ENCODE results near the gene TRPT1. TPM values are rescaled to one million over a fixed set of nuclear protein-coding genes. Genes with fewer than 3 reads are reported as not detected.

Gene TRPT1
- total RNA-seq, 1 donor from 2014 or later, result 53.2 TPM

GRCh38 chr11:64185693-64186491 lies 40.1 kb downstream of the TRPT1 start, which contains the start of gene STIP1:
TSS of gene STIP1 (plus strand) at chr11:64186171. CDS start at chr11:64186262, 91 bp downstream.
- no peaks in the 10 kb centered on the region for H3K27me3 ChIP-seq (ENCODE audit: control insufficient read depth in 3 of 3, insufficient read depth in 3 of 3, low read length in 3 of 3)
- peak within 1 kb of the TSS; percentile 78 to 93 (median 90) for H3K9ac ChIP-seq (ENCODE audit: low read depth in 1 of 3, low read length in 3 of 3)
- peaks cover 0 to 4% (median 0%) of the 10 kb centered on the region in 3 donors for H3K36me3 ChIP-seq (ENCODE audit: control insufficient read depth in 3 of 3, insufficient read depth in 3 of 3, low read length in 3 of 3)
- H3K4me3 ChIP-seq (ENCODE audit: low read length in 3 of 3), result peak within 1 kb of the TSS; percentile 75 to 92 (median 90)
- peak within 1 kb of the TSS; percentile 92 for H3K27ac ChIP-seq (ENCODE audit: low read depth, low read length)
- no peaks in the 10 kb centered on the region for H3K9me3 ChIP-seq (ENCODE audit: control insufficient read depth in 3 of 3, low read length in 3 of 3)
- H3K4me1 ChIP-seq (ENCODE audit: control insufficient read depth in 3 of 3, insufficient read depth in 3 of 3, low read length in 3 of 3), result peaks cover 30 to 45% (median 37%) of the 10 kb centered on the region in 3 donors

DNA sequence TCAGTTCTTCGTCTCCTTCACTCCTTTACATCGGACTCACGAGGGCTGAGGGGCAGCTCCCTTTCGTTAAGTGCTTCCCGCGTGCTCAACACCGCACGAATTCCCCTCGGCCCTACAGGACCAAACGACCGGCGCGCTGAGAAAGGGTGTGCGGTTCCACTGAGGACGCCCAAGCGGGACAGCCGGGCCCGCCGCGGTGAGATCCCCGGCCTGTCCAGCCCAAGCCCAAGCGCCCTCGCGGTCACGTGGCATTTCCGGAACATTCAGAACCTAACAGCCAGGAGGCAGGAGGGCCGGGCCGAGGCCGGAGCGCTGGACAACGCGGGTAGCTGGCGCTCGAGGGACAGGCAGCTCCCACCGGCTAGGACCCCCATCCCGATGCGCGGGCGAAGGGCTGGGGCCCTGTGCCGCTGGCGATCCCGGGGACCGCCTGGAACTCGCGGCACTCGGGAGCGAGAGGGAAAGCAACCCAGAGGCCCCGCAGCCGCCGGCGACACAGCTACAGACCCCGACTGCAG lies 40.8 kb downstream of the TRPT1 start:
- no peaks in the 10 kb centered on the region for H3K9me3 ChIP-seq (ENCODE audit: control insufficient read depth in 3 of 3, low read length in 3 of 3)
- H3K9ac ChIP-seq (ENCODE audit: low read depth in 1 of 3, low read length in 3 of 3), result peak overlapping the region; percentile 78 to 93 (median 90)
- H3K27me3 ChIP-seq (ENCODE audit: control insufficient read depth in 3 of 3, insufficient read depth in 3 of 3, low read length in 3 of 3), result no peaks in the 10 kb centered on the region
- H3K27ac ChIP-seq (ENCODE audit: low read depth, low read length), result peak overlapping the region; percentile 92
- peak overlapping the region; percentile 75 to 92 (median 90) for H3K4me3 ChIP-seq (ENCODE audit: low read length in 3 of 3)
- H3K36me3 ChIP-seq (ENCODE audit: control insufficient read depth in 3 of 3, insufficient read depth in 3 of 3, low read length in 3 of 3), result peaks cover 0 to 4% (median 0%) of the 10 kb centered on the region in 3 donors
- peaks cover 37 to 51% (median 43%) of the 10 kb centered on the region in 3 donors for H3K4me1 ChIP-seq (ENCODE audit: control insufficient read depth in 3 of 3, insufficient read depth in 3 of 3, low read length in 3 of 3)

DNA sequence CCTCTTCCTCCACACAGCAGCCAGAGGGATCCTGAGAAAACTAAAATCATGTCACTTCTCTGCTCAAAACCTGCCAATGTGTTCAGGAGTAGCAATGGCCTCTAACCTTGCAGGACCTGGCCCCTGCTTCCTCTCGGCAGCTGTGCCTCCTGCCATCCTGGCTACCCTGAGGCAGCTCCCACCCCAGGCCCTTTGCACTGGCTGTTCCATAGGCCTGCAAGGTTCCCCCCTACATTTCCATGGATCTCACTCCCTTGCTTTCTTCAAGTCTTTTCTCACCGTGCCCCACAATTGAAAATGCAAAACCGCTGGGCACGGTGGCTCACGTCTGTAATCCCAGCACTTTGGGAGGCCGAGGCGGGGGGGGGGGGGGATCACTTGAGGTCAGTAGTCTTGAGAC lies 42.1 kb downstream of the TRPT1 start:
- peaks cover 41 to 59% (median 48%) of the 10 kb centered on the region in 3 donors for H3K4me1 ChIP-seq (ENCODE audit: control insufficient read depth in 3 of 3, insufficient read depth in 3 of 3, low read length in 3 of 3)
- H3K4me3 ChIP-seq (ENCODE audit: low read length in 3 of 3), result peak overlapping the region in 2 of 3 donors; percentile 22 to 32
- peaks cover 0 to 9% (median 2%) of the 10 kb centered on the region in 3 donors for H3K36me3 ChIP-seq (ENCODE audit: control insufficient read depth in 3 of 3, insufficient read depth in 3 of 3, low read length in 3 of 3)
- no peaks in the 10 kb centered on the region for H3K27me3 ChIP-seq (ENCODE audit: control insufficient read depth in 3 of 3, insufficient read depth in 3 of 3, low read length in 3 of 3)
- no peaks in the 10 kb centered on the region for H3K9me3 ChIP-seq (ENCODE audit: control insufficient read depth in 3 of 3, low read length in 3 of 3)
- H3K9ac ChIP-seq (ENCODE audit: low read depth in 1 of 3, low read length in 3 of 3), result peak overlapping the region; percentile 24 to 93 (median 45)
- H3K27ac ChIP-seq (ENCODE audit: low read depth, low read length), result peak overlapping the region; percentile 40

GRCh38 chr11:64181506-64182411 lies 44.2 kb downstream of the TRPT1 start:
- Histone ChIP-seq H3K9me3 (ENCODE audit: control insufficient read depth in 3 of 3, low read length in 3 of 3) (no peaks in the 10 kb centered on the region), H3K4me3 (ENCODE audit: low read length in 3 of 3) (peak overlapping the region; percentile 68 to 82 (median 78)), H3K27ac (ENCODE audit: low read depth, low read length) (peak overlapping the region; percentile 95), H3K36me3 (ENCODE audit: control insufficient read depth in 3 of 3, insufficient read depth in 3 of 3, low read length in 3 of 3) (peaks cover 0 to 6% (median 2%) of the 10 kb centered on the region in 3 donors), H3K27me3 (ENCODE audit: control insufficient read depth in 3 of 3, insufficient read depth in 3 of 3, low read length in 3 of 3) (no peaks in the 10 kb centered on the region), H3K4me1 (ENCODE audit: control insufficient read depth in 3 of 3, insufficient read depth in 3 of 3, low read length in 3 of 3) (peaks cover 41 to 59% (median 48%) of the 10 kb centered on the region in 3 donors), H3K9ac (ENCODE audit: low read depth in 1 of 3, low read length in 3 of 3) (peak overlapping the region; percentile 82 to 94 (median 88))

DNA sequence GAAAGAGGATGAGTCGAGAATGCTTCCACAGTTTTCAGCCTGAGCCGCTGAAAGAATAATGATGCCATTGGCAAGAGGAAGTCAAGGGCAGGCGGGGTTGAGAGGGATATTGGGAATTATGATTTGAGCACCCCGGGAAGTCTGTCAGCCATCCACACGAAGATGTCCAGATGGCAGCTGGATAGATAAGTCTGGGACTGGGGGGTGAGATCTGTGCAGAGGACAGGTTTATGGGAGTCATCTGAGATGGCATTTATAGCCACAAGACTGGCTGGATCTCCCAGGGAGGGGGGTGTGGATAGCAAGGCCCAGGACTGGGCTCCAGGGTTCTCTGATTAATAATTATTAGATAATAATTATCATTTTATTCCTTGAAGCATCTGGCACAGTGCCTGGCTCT lies 45.1 kb downstream of the TRPT1 start:
- Histone ChIP-seq H3K27ac (ENCODE audit: low read depth, low read length) (peak overlapping the region; percentile 95), H3K4me1 (ENCODE audit: control insufficient read depth in 3 of 3, insufficient read depth in 3 of 3, low read length in 3 of 3) (peaks cover 41 to 59% (median 48%) of the 10 kb centered on the region in 3 donors), H3K36me3 (ENCODE audit: control insufficient read depth in 3 of 3, insufficient read depth in 3 of 3, low read length in 3 of 3) (peaks cover 0 to 6% (median 2%) of the 10 kb centered on the region in 3 donors), H3K9ac (ENCODE audit: low read depth in 1 of 3, low read length in 3 of 3) (peak overlapping the region; percentile 82 to 94 (median 88)), H3K27me3 (ENCODE audit: control insufficient read depth in 3 of 3, insufficient read depth in 3 of 3, low read length in 3 of 3) (no peaks in the 10 kb centered on the region), H3K4me3 (ENCODE audit: low read length in 3 of 3) (peak overlapping the region; percentile 68 to 82 (median 78)), H3K9me3 (ENCODE audit: control insufficient read depth in 3 of 3, low read length in 3 of 3) (no peaks in the 10 kb centered on the region)

- Histone ChIP-seq H3K9me3 (ENCODE audit: control insufficient read depth in 3 of 3, low read length in 3 of 3) (no peaks in the 10 kb centered on the region), H3K27me3 (ENCODE audit: control insufficient read depth in 3 of 3, insufficient read depth in 3 of 3, low read length in 3 of 3) (no peaks in the 10 kb centered on the region), H3K27ac (ENCODE audit: low read depth, low read length) (no peak overlapping the region), H3K4me3 (ENCODE audit: low read length in 3 of 3) (no peak overlapping the region), H3K4me1 (ENCODE audit: control insufficient read depth in 3 of 3, insufficient read depth in 3 of 3, low read length in 3 of 3) (peaks cover 31 to 46% (median 35%) of the 10 kb centered on the region in 3 donors), H3K9ac (ENCODE audit: low read depth in 1 of 3, low read length in 3 of 3) (no peak overlapping the region), H3K36me3 (ENCODE audit: control insufficient read depth in 3 of 3, insufficient read depth in 3 of 3, low read length in 3 of 3) (peaks cover 0 to 6% (median 2%) of the 10 kb centered on the region in 3 donors)
Observed at GRCh38 chr11:64178951-64179639, 46.9 kb downstream of the TRPT1 start.

DNA sequence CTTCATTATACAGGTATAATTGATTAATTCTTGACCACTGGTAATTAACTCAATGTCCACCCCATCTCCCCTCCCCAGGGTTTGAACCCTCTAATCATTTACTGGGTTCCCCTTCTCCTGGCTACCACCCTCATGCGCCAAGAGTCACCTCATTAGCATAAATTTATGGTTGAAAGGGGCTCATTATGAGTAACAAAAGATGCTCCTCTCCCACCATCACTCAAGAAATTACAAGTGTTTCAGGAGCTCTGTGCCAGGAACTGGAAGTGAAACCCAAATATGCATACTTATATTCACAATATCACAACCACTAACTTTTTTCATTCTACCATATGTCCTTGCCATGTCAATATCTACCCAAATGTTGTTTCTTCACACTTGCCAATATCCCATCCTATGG lies 47.8 kb downstream of the TRPT1 start:
- H3K9me3 ChIP-seq (ENCODE audit: control insufficient read depth in 3 of 3, low read length in 3 of 3), result no peaks in the 10 kb centered on the region
- H3K4me1 ChIP-seq (ENCODE audit: control insufficient read depth in 3 of 3, insufficient read depth in 3 of 3, low read length in 3 of 3), result peaks cover 23 to 37% (median 27%) of the 10 kb centered on the region in 3 donors

DNA sequence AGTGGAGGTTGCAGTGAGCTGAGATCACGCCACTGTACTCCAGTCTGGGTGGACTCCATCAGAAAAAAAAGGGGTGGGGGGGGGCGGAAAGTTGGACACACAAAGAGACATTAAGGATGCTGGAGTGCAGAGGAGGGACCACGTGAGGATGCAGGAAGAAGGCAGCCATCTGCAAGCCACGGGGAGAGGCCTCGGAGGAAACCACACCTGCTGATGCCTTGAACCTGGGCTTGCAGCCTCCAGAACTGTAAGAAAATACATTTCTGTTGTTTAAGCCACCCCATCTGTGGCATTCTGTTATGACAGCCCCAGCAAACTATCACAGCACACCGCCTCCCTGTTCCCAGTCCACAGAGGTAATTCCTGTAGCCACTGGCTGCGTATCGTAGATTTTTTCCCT lies 49.2 kb downstream of the TRPT1 start:
- no peaks in the 10 kb centered on the region for H3K27me3 ChIP-seq (ENCODE audit: control insufficient read depth in 3 of 3, insufficient read depth in 3 of 3, low read length in 3 of 3)
- no peak overlapping the region for H3K9ac ChIP-seq (ENCODE audit: low read depth in 1 of 3, low read length in 3 of 3)
- H3K4me1 ChIP-seq (ENCODE audit: control insufficient read depth in 3 of 3, insufficient read depth in 3 of 3, low read length in 3 of 3), result peaks cover 17 to 26% (median 19%) of the 10 kb centered on the region in 3 donors
- H3K27ac ChIP-seq (ENCODE audit: low read depth, low read length), result no peak overlapping the region
- no peak overlapping the region for H3K4me3 ChIP-seq (ENCODE audit: low read length in 3 of 3)
- peaks cover 0 to 6% (median 2%) of the 10 kb centered on the region in 3 donors for H3K36me3 ChIP-seq (ENCODE audit: control insufficient read depth in 3 of 3, insufficient read depth in 3 of 3, low read length in 3 of 3)
- no peaks in the 10 kb centered on the region for H3K9me3 ChIP-seq (ENCODE audit: control insufficient read depth in 3 of 3, low read length in 3 of 3)

More for the DNA sequence above, 47.8 kb downstream of the TRPT1 start:
- H3K27ac ChIP-seq (ENCODE audit: low read depth, low read length), result no peak overlapping the region
- peaks cover 0 to 6% (median 2%) of the 10 kb centered on the region in 3 donors for H3K36me3 ChIP-seq (ENCODE audit: control insufficient read depth in 3 of 3, insufficient read depth in 3 of 3, low read length in 3 of 3)
- peak overlapping the region in 1 of 3 donors; percentile 16 for H3K9ac ChIP-seq (ENCODE audit: low read depth in 1 of 3, low read length in 3 of 3)
- no peaks in the 10 kb centered on the region for H3K27me3 ChIP-seq (ENCODE audit: control insufficient read depth in 3 of 3, insufficient read depth in 3 of 3, low read length in 3 of 3)
- H3K4me3 ChIP-seq (ENCODE audit: low read length in 3 of 3), result no peak overlapping the region

Measured in skeletal muscle tissue (tissue), 4 donors.